Measurements from ENCODE around the gene PEX10.

DNA sequence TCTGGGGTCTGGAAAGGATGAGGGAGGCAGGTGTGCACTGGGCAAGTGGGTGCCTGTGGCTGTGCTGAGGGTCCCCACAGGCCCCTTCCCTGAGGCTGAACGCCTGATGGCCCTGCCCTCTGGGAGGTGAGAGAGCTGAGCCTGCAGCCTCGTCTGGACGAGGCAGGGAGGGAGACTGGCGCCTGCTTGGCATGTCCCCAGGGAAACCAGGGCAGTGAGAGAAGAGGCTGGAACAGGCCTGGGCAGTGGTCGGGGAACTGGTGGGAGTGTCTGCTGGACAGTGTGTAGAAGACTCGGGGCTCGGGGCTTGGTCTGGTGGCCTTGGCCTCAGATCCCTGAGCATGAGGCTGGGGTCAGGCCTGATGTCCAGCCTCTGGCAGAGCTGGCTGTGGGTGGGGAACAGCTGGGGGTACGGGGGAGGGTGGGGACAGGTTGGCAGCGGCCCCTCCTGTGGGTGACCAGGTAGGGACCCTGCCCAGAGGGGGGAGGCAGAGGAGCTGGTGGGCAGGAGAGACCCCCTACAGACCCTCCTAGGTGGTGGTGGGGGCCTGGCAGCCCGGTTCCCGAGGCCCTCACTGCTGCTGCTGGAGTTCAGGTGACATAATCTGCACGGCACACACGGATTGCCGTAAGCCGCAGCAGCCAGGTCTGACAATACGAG, 32.9 kb upstream of the PEX10 start:
- TF ChIP-seq, protein P1, sequence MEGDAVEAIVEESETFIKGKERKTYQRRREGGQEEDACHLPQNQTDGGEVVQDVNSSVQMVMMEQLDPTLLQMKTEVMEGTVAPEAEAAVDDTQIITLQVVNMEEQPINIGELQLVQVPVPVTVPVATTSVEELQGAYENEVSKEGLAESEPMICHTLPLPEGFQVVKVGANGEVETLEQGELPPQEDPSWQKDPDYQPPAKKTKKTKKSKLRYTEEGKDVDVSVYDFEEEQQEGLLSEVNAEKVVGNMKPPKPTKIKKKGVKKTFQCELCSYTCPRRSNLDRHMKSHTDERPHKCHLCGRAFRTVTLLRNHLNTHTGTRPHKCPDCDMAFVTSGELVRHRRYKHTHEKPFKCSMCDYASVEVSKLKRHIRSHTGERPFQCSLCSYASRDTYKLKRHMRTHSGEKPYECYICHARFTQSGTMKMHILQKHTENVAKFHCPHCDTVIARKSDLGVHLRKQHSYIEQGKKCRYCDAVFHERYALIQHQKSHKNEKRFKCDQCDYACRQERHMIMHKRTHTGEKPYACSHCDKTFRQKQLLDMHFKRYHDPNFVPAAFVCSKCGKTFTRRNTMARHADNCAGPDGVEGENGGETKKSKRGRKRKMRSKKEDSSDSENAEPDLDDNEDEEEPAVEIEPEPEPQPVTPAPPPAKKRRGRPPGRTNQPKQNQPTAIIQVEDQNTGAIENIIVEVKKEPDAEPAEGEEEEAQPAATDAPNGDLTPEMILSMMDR (IDR thresholded peaks at IDR 0.05): no peak
- no peak for TF ChIP-seq POLR2A (IDR thresholded peaks at IDR 0.05)
